HG03025 (cell line): ENCODE measurements around the gene ABR.

Source experiments
- ATAC-seq: cut with Tn5 transposase; IDR thresholded peaks from one replicate; pipeline ENCODE4 v1.9.1; 2021; ENCODE audit warnings: mild to moderate bottlenecking, moderate library complexity; ENCODE audit not compliant: unreplicated experiment, low FRiP score

Gene ABR

GRCh38 chr17:1036171-1036844 lies 143.5 kb downstream of the ABR start:
- no peak for ATAC-seq

- no peak for ATAC-seq
These were observed 144.1 kb downstream of the ABR start for GRCh38 chr17:1035546-1036170.

DNA sequence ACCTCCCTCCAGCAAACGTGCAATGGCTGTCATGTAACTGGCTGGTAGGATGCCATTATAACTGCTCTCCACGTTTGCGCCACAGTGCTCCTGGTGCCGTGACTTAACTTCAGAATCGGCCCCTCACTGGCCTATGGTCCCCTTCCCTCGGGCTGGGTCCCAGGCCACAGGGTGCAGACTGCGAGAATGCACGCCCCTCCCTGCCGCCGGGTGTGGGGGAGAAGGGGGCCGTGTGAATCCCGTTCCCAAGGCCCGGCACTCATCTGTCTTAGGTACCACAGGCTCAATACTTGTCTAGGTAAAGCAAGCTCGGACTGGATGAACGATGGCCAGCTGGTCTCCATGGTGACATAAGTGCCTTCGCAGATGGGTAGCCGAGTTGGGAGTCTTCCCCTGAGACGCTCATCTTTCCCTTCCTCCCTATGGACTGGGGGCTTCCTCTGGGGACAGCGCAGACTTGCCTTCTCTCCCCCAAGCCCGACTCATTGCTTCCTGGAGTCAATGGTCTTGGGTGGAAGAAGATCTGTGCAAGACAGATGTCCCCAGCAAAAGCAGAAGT lies 145.1 kb downstream of the ABR start:
- ATAC-seq, result no peak

DNA sequence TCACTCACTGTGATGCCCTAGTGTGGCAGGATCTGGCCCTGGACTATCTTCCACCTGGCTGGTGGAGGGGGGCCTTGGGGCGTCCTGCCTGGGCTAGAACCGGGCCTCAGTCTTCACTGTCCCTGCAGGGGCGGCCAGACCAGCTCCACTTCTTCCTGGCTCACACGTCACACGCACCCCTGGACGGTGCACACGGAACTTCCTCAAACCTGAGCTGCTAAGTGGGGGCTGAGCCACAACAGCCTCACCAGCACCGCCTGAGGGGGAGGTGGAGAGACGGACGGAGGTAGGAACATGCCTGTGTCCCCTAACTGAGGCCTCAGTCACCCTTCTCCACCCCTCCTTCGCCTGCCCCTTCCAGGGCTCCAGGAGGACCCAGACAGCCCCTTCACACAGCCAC lies 146.3 kb downstream of the ABR start:
- ATAC-seq, result no peak

- ATAC-seq, result no peak
These were observed 147.4 kb downstream of the ABR start for GRCh38 chr17:1032391-1032790.

GRCh38 chr17:1031711-1032110 lies 148.1 kb downstream of the ABR start:
- no peak for ATAC-seq

- ATAC-seq, result no peak
These were observed 148.9 kb downstream of the ABR start for GRCh38 chr17:1030684-1031532.

DNA sequence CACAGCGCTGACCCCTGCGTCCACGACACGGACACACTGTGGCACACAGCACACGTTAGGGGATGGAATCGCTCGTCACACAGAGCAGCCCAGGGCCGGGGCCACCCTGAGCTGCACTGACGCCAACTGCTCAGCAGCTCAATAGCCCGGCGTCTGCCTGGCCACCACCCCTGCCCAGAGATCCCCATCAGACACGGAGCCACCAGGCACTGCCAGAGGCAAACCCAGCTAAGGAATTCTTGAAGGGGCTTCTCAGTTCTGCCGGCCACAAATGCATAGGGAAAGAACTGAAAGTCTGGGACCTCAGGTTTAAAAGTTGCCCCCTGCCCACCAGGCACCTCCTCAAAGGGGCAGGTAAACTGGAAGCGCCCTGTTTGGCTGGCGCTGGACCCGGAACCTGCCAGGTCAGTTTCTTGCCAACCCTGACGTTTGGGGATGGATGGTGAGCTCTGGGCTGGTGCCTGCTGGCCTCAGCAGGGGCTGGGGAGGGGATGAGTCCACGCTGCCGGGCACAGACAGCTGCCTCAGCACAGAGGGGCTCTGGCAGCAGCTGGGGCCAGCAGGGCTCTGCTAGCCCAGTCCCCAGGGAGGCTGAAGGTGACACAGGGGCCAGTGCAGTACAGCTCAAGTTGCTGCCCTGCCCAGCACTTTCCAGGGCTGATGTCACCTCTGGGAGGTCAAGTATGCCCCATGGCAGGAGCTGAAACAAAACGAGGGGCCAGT lies 149.7 kb downstream of the ABR start:
- no peak for ATAC-seq

- no peak for ATAC-seq
These were observed 150.4 kb downstream of the ABR start for GRCh38 chr17:1029196-1029921.

GRCh38 chr17:1027044-1027443 lies 152.7 kb downstream of the ABR start:
- no peak for ATAC-seq

DNA sequence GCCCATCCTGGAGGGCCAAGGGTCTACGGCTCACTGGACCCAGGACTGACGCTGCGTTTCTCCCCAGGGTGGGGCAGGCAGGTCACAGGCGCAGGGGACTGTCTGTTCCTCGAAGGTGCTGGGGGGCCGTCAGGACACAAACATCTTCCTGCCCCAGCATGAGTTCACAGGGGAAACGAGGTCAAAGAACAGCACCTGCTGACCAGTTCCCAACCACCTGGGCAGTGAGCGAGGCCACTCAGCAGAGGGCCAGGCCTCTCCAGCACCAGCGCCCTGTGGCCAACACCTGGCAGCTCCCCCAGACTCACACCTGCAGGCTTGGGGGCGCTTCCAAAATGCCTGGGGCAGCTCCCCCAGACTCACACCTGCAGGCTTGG lies 153.2 kb downstream of the ABR start:
- ATAC-seq, result no peak

DNA sequence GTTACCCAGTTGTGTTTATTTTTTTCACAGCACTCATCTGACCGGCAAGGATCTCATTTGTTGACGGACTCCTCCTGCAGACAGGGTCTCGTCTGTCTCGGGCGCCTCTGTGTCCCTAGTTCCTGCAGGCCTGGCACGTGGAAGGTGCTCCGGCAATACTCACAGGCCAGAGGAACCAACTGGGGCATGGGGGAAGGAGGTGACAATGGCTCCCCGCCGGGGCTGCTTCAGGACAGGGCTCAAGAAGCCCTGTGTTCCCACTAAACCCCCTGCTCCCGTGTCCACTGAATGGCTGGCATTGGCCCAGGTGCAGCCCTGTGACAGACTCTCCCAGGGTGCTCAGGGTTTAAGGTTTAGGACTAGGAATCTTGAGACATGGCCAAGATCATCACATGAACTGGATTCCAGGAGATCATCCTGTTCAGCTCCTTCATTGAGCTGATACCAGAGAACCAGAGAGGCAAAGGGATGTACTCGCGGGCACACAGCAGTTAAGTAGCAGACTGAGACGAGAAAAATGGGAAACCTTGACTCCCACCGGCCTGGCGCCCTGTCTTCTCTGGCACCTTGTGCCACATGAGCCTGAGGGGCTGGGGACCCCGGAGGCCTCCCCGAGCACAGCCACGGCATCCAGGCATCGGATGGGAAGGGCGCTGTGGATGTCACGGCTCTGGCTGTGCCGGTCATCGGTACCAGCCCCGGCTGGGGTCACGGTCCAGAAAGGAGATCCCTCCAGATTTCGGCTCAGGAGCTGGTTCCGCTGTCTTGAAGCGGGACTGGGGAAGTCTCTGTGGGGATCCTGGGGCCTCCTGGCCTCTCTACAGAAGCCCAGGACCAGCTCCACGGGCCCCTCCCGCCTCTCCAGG lies 153.8 kb downstream of the ABR start:
- no peak for ATAC-seq

DNA sequence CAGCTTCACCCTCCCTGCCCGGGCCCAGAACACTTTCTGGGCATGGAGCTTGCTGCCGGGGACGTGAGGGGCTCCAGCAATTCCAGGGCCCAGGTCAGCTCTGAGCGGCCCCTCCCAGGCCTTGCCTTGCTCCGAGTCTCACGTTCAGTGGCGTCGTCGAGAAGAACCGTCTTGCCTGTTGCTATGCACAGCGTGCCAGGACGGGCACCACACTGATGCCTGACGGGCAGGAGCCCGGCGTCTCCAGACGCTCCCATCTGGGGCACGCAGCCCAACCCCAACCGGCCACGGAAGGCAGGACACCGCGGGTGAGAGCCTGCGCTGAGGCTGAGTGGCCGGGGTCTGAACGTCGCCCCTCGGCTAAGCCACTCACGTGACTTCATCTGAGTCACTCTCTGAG lies 155.7 kb downstream of the ABR start:
- ATAC-seq, result no peak

DNA sequence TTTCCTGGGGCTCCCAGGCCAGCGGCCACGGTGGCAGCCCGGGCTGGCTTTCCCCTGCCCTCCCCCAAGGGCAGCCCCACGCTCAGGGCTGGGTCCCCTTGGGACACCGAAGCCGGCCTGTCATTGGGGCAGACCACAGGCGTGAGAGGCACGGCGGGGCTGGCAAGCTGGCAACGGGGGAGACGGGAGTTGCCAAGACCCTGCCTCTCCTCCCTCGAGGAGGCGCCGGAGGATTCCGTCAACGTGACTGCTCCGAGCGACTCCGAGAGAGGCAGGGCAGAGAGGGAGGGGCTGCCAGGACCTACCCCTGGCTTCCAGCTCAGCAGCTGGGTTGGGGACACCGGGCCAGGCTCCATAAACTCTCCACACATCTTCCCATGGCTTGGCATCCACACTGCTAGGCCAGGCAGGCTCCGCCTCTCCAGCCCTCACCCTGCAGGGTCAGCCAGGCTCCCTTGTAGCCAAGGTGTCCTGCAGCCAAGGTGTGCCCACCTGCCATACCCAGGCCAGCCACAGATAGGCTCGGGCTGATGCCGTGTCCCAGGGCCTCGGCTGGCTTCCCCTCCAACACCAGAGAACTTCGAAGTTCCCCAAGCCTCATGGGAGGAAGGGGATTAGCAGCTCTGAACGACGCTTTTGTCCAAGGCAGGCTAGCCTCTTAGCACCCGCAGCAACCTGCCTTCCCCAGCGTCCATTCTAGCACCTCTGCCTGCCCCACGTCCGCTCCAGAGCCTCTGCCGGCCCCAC lies 157.3 kb downstream of the ABR start:
- ATAC-seq, result no peak

DNA sequence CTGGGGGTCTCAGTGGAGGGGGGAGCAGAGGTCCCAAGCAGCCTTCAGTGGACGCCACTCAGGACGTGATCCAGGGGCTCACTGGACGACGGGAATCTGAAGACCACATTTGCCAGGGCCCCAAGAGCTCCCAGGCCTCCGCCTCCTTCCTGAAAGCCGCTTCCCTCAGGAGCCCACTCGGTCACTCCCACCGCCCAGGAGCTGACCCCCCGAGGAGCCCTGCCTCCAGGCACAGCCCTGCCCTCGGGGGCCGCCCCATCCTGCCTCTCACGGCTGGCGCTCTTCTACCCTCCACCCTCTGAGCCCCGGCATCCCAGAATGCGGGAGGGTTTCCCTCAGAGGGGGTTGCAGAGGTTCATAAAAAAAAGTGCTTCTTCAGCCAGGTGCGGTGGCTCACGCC lies 158.6 kb downstream of the ABR start:
- ATAC-seq, result no peak

GRCh38 chr17:1019451-1019850 lies 160.3 kb downstream of the ABR start:
- ATAC-seq, result no peak

DNA sequence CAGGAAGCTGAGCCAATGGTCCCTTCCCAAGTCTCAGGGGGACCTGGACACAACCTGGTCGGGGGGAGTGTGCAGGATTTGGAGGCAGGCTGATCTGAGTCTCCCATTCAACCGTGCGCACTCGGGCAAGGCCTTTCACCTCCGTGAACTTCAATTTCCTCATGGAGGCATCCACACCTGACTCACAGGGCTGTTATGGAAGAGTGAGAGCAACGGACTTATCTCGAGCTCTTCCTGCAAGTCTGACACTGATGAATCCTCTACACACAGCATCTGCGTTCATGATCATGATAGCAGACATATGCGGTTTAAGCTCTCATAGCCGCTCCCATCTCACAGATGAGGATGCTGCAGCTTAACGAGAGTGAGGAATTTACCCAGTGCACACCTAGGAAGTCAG lies 161.2 kb downstream of the ABR start:
- ATAC-seq, result no peak

DNA sequence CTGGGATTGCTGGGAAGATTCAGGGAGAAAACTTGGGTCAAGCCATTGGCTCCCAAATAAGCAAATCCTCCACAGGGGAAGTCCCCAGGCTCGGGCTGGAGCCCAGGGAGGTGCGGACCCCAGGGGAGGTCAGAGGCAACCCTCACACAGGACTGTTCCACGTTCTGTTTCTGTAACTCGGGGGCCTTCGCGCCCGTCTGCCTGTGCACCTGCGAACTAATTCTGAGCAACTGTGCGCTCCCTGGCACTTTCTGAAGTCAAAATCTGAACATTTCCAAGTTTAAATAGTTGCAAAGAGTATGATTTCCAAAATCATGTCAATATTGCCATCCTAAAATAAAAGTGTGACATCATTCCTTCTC lies 166.1 kb downstream of the ABR start:
- ATAC-seq, result no peak
